ENCODE results near the gene JPH2. TPM values are rescaled to one million over a fixed set of nuclear protein-coding genes. Genes with fewer than 3 reads are reported as not detected.

JPH2 gene
- total RNA-seq, 1 donor from 2014 or later = 18.5 TPM

DNA sequence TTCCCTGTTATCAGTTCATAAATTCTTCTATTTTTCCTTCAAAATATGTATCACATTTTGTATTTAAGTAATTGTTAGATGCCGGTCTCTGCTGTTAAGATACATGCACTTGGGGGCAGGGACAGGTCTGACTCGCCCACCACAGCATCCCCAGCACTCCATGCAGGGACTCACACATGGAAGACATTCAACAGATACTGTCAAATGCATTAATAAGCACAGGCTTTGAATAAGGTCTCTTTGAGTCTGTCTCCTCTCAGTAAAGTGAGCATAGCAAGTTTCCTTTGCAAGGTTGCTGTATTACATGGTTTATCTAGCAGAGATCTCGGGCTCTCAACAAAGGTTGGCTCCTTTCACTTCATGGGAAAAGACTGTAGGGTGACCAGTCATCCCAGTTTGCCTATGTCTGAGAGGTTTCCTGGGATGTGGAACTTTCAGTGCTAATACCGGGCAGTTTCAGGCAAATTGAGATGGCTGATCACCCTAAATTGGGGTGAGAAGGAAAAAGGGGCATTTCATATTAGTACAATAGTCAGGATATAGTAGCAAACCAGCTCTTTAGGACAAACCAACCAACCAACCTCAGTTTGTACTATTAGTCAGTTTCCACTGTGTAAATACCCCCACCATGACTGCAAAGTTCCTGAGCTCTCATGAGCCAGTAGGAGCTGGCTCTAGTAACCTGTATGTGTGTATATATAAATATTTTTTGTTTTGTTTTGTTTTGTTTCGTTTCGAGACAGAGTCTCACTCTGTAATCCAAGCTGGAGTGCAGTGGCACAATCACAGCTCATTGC lies 15.0 kb downstream of the JPH2 start:
- H3K9me3 ChIP-seq (ENCODE audit: insufficient read depth, low read depth, low read length) = no peaks in the 10 kb centered on the region
- TF ChIP-seq EZH2 (IDR thresholded peaks at IDR 0.05; ENCODE audit: insufficient read depth, low read length) = no peak
- TF ChIP-seq, protein P1, sequence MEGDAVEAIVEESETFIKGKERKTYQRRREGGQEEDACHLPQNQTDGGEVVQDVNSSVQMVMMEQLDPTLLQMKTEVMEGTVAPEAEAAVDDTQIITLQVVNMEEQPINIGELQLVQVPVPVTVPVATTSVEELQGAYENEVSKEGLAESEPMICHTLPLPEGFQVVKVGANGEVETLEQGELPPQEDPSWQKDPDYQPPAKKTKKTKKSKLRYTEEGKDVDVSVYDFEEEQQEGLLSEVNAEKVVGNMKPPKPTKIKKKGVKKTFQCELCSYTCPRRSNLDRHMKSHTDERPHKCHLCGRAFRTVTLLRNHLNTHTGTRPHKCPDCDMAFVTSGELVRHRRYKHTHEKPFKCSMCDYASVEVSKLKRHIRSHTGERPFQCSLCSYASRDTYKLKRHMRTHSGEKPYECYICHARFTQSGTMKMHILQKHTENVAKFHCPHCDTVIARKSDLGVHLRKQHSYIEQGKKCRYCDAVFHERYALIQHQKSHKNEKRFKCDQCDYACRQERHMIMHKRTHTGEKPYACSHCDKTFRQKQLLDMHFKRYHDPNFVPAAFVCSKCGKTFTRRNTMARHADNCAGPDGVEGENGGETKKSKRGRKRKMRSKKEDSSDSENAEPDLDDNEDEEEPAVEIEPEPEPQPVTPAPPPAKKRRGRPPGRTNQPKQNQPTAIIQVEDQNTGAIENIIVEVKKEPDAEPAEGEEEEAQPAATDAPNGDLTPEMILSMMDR (IDR thresholded peaks at IDR 0.05; ENCODE audit: insufficient read depth, low read depth, low read length) = no peak
- H3K27me3 ChIP-seq (ENCODE audit: insufficient read depth, low read length) = no peaks in the 10 kb centered on the region
- H3K4me3 Mint-ChIP-seq (ENCODE audit: unreplicated experiment) = no peak overlapping the region
- peaks cover 20% of the 10 kb centered on the region for H3K4me1 Mint-ChIP-seq (ENCODE audit: low read depth, unreplicated experiment)
- H3K27ac ChIP-seq (ENCODE audit: low read depth, low read length) = no peak overlapping the region
- DNase-seq (ENCODE audit: low read depth) (no peak), FAIRE-seq (no peak)
- H3K36me3 Mint-ChIP-seq (ENCODE audit: low read depth, unreplicated experiment) = peaks cover 9% of the 10 kb centered on the region
- no peaks in the 10 kb centered on the region for H4K20me1 ChIP-seq (ENCODE audit: insufficient read depth, low read length)
- no peaks in the 10 kb centered on the region for H3K79me2 ChIP-seq (ENCODE audit: insufficient read depth, low read length)
- H3K9ac ChIP-seq (ENCODE audit: low read length) = no peak overlapping the region
- no peak overlapping the region for H3K27ac Mint-ChIP-seq (ENCODE audit: unreplicated experiment)
- H3K4me1 ChIP-seq (ENCODE audit: insufficient read depth, low read length) = peaks cover 13% of the 10 kb centered on the region
- peaks cover 5% of the 10 kb centered on the region for H3K9me3 Mint-ChIP-seq (ENCODE audit: unreplicated experiment)
- no peaks in the 10 kb centered on the region for H3K36me3 ChIP-seq (ENCODE audit: insufficient read depth, low read length)
- H3K27me3 Mint-ChIP-seq (ENCODE audit: low read depth, unreplicated experiment) = no peaks in the 10 kb centered on the region
- H3K4me2 ChIP-seq (ENCODE audit: low read length) = peak overlapping the region; percentile 4
- H2AFZ ChIP-seq (ENCODE audit: low read depth, low read length) = no peak overlapping the region
- H3K4me3 ChIP-seq (ENCODE audit: insufficient read depth, low read depth, low read length) = no peak overlapping the region

DNA sequence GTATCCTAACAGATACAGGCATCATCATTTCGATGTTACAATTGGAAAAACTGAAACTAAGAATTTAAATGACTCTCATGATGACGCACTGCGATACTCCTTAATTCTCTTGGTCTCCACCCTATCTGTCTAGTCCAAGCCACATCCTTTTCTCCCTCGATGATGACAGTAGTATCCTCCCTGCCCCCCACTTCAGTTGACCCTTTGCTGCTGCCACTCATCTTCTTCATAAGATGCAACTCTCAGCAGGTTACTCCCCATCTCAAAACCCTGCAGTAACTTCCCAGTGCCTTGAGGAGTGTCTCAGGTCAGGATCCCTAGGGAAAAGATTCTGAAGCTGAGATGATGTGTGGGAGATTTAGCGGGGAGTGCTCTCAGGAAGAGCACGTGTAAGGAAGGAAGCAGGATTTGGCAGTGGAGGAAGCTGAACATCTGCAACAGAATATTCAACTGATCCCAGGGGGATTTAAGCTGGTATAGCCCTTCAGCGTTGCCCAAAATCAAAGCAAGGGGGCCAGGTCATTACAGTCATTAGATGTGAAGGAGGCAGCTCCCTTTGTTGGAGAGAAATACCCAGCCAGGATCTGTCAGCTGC lies 16.1 kb downstream of the JPH2 start:
- Mint-ChIP-seq H3K36me3 (ENCODE audit: low read depth, unreplicated experiment) (peaks cover 7% of the 10 kb centered on the region), H3K4me3 (ENCODE audit: unreplicated experiment) (no peak overlapping the region), H3K27me3 (ENCODE audit: low read depth, unreplicated experiment) (no peaks in the 10 kb centered on the region), H3K27ac (ENCODE audit: unreplicated experiment) (no peak overlapping the region), H3K9me3 (ENCODE audit: unreplicated experiment) (peaks cover 3% of the 10 kb centered on the region), H3K4me1 (ENCODE audit: low read depth, unreplicated experiment) (peaks cover 29% of the 10 kb centered on the region)
- Histone ChIP-seq H3K79me2 (ENCODE audit: insufficient read depth, low read length) (no peaks in the 10 kb centered on the region), H3K4me1 (ENCODE audit: insufficient read depth, low read length) (peaks cover 24% of the 10 kb centered on the region), H3K9ac (ENCODE audit: low read length) (no peak overlapping the region), H4K20me1 (ENCODE audit: insufficient read depth, low read length) (no peaks in the 10 kb centered on the region), H3K27me3 (ENCODE audit: insufficient read depth, low read length) (no peaks in the 10 kb centered on the region), H3K9me3 (ENCODE audit: insufficient read depth, low read depth, low read length) (no peaks in the 10 kb centered on the region), H3K4me2 (ENCODE audit: low read length) (no peak overlapping the region), H2AFZ (ENCODE audit: low read depth, low read length) (no peak overlapping the region), H3K4me3 (ENCODE audit: insufficient read depth, low read depth, low read length) (no peak overlapping the region), H3K27ac (ENCODE audit: low read depth, low read length) (no peak overlapping the region), H3K36me3 (ENCODE audit: insufficient read depth, low read length) (no peaks in the 10 kb centered on the region)
- TF ChIP-seq EZH2 (IDR thresholded peaks at IDR 0.05; ENCODE audit: insufficient read depth, low read length) = no peak
- TF ChIP-seq, protein P1 (IDR thresholded peaks at IDR 0.05; ENCODE audit: insufficient read depth, low read depth, low read length) = no peak
- DNase-seq (ENCODE audit: low read depth) (no peak), FAIRE-seq (no peak)

DNA sequence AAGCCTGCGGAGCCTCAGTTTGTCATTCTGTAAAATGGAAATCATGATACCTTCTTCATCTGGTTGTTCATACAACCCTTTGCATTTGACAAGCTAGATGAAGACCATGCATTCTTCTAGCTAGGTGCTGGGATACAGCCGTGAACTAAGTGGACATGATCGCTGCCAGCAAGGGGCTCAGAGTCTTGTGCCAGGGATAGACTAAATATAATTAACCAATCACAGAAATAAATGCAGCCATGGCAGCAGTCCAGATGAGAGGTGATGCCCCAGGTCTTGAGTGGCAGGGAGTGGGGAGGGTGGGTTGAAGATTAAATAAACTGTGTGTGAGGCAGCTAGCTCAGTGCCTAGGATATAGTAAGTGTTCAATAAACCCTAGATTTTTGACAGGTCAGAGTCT lies 19.3 kb downstream of the JPH2 start:
- Histone ChIP-seq H3K4me2 (ENCODE audit: low read length) (no peak overlapping the region), H3K4me1 (ENCODE audit: insufficient read depth, low read length) (peaks cover 34% of the 10 kb centered on the region), H4K20me1 (ENCODE audit: insufficient read depth, low read length) (no peaks in the 10 kb centered on the region), H3K79me2 (ENCODE audit: insufficient read depth, low read length) (no peaks in the 10 kb centered on the region), H3K36me3 (ENCODE audit: insufficient read depth, low read length) (no peaks in the 10 kb centered on the region), H3K27ac (ENCODE audit: low read depth, low read length) (no peak overlapping the region), H3K9ac (ENCODE audit: low read length) (no peak overlapping the region), H2AFZ (ENCODE audit: low read depth, low read length) (no peak overlapping the region), H3K4me3 (ENCODE audit: insufficient read depth, low read depth, low read length) (no peak overlapping the region), H3K9me3 (ENCODE audit: insufficient read depth, low read depth, low read length) (no peaks in the 10 kb centered on the region), H3K27me3 (ENCODE audit: insufficient read depth, low read length) (no peaks in the 10 kb centered on the region)
- Mint-ChIP-seq H3K27ac (ENCODE audit: unreplicated experiment) (peak overlapping the region; percentile 4), H3K4me1 (ENCODE audit: low read depth, unreplicated experiment) (peaks cover 38% of the 10 kb centered on the region), H3K9me3 (ENCODE audit: unreplicated experiment) (peaks cover 2% of the 10 kb centered on the region), H3K4me3 (ENCODE audit: unreplicated experiment) (no peak overlapping the region), H3K36me3 (ENCODE audit: low read depth, unreplicated experiment) (peaks cover 7% of the 10 kb centered on the region), H3K27me3 (ENCODE audit: low read depth, unreplicated experiment) (no peaks in the 10 kb centered on the region)
- FAIRE-seq (no peak), DNase-seq (ENCODE audit: low read depth) (no peak)
- TF ChIP-seq, protein P1 (IDR thresholded peaks at IDR 0.05; ENCODE audit: insufficient read depth, low read depth, low read length) = no peak
- TF ChIP-seq EZH2 (IDR thresholded peaks at IDR 0.05; ENCODE audit: insufficient read depth, low read length) = no peak
